HG03439 (cell line): ENCODE results near the gene AMER2.

Experiments
- ATAC-seq: cut with Tn5 transposase; IDR thresholded peaks from one replicate; pipeline ENCODE4 v1.9.1; 2021; ENCODE audit warnings: mild to moderate bottlenecking, moderate library complexity; ENCODE audit not compliant: unreplicated experiment

AMER2 gene

GRCh38 chr13:25157681-25158080 is 14.4 kb downstream of the AMER2 start:
- ATAC-seq: no peak

- no peak for ATAC-seq
These were observed 18.4 kb downstream of the AMER2 start for GRCh38 chr13:25153736-25154135.

GRCh38 chr13:25151626-25152195 is 20.4 kb downstream of the AMER2 start:
- no peak for ATAC-seq

GRCh38 chr13:25149711-25150110 is 22.4 kb downstream of the AMER2 start:
- no peak for ATAC-seq

GRCh38 chr13:25148402-25148771 is 23.7 kb downstream of the AMER2 start:
- ATAC-seq: no peak

GRCh38 chr13:25147638-25148401 is 24.3 kb downstream of the AMER2 start:
- peak; percentile 90 for ATAC-seq

- no peak for ATAC-seq
These were observed 28.4 kb downstream of the AMER2 start for GRCh38 chr13:25143706-25144105.

- no peak for ATAC-seq
These were observed 31.0 kb downstream of the AMER2 start for GRCh38 chr13:25141042-25141441.

GRCh38 chr13:25137788-25138115 is 34.3 kb downstream of the AMER2 start:
- ATAC-seq: no peak

GRCh38 chr13:25136880-25137787 is 35.0 kb downstream of the AMER2 start:
- no peak for ATAC-seq

- ATAC-seq: no peak
These were observed 36.2 kb downstream of the AMER2 start for GRCh38 chr13:25135896-25136295.

- no peak for ATAC-seq
These were observed 39.2 kb downstream of the AMER2 start for GRCh38 chr13:25132751-25133390.

GRCh38 chr13:25131881-25132420 is 40.1 kb downstream of the AMER2 start:
- ATAC-seq: no peak

GRCh38 chr13:25130944-25131343 is 41.1 kb downstream of the AMER2 start:
- ATAC-seq: no peak

GRCh38 chr13:25118378-25118905 is 53.6 kb downstream of the AMER2 start:
- no peak for ATAC-seq

GRCh38 chr13:25117312-25117711 is 54.8 kb downstream of the AMER2 start:
- ATAC-seq: no peak

- no peak for ATAC-seq
These were observed 56.0 kb downstream of the AMER2 start for GRCh38 chr13:25116044-25116443.

- ATAC-seq: peak; percentile 51
These were observed 57.9 kb downstream of the AMER2 start for GRCh38 chr13:25114220-25114619.

- ATAC-seq: no peak
These were observed 59.3 kb downstream of the AMER2 start for GRCh38 chr13:25112695-25113255.
